Esophagus muscularis mucosa (tissue), 4 donors: ENCODE data around the gene RPL10A. TPM values are rescaled to one million over a fixed set of nuclear protein-coding genes. Genes with fewer than 3 reads are reported as not detected.

Source experiments
- DNase-seq: peaks from one replicate; pipeline ENCODE4 v3.0.0-alpha.2; 2017; ENCODE audit errors: extremely low spot score
- H3K27ac ChIP-seq, 4 donors: fragments of 200-600 bp; sonication (generic); replicated peaks in 1 of 4; 1 replicate in 3 of 4; 2 replicates in 1 of 4; pipeline ENCODE4 v1.5.1; 2016 to 2019; ENCODE audit warnings: mild to moderate bottlenecking in 1 of 4
- H3K27me3 ChIP-seq, 4 donors: fragments of 200-600 bp; sonication (generic); one replicate each; pipeline versions ENCODE4 v1.5.1 to v1.6.0; 2016 to 2019
- H3K36me3 ChIP-seq, 4 donors: fragments of 200-600 bp; sonication (generic); one replicate each; pipeline ENCODE4 v1.5.1; 2016 to 2019
- H3K4me1 ChIP-seq, 4 donors: fragments of 200-600 bp; sonication (generic); one replicate each; pipeline ENCODE4 v1.5.1; 2016 to 2019
- H3K4me3 ChIP-seq, 4 donors: fragments of 200-600 bp; sonication (generic); 1 replicate in 2 of 4; 2 replicates in 2 of 4; pipeline ENCODE4 v1.5.1; 2016 to 2019; ENCODE audit warnings: mild to moderate bottlenecking in 4 of 4, moderate library complexity in 1 of 4
- H3K9me3 ChIP-seq, 4 donors: fragments of 200-600 bp; sonication (generic); 1 replicate in 3 of 4; 2 replicates in 1 of 4; pipeline ENCODE4 v1.5.1; 2016 to 2019
- EP300 ChIP-seq: sonication (generic); formaldehyde crosslinking; IDR thresholded peaks from one replicate; pipeline ENCODE4 v1.6.1; 2017; ENCODE audit warnings: antibody characterized with exemption
- POLR2A ChIP-seq: fragments of 450-650 bp; IDR thresholded peaks from one replicate; pipeline ENCODE4 v1.6.1; 2017; ENCODE audit warnings: antibody characterized with exemption, moderate library complexity, mild to moderate bottlenecking, low read depth
- POLR2AphosphoS5 ChIP-seq, 2 donors: sonication (generic); formaldehyde crosslinking; IDR thresholded peaks; one replicate each; pipeline ENCODE4 v1.6.1; 2017; ENCODE audit warnings: antibody characterized with exemption in 2 of 2
- WGBS: methylation state at CpG from one replicate; pipeline ENCODE4 v1.1.5; 2018; 5-methylcytosine and 5-hydroxymethylcytosine counted together
- intact Hi-C: fragments of 100-400 bp; cut with DNase I; formaldehyde crosslinking; loops from one replicate; pipeline ENCODE4 v1.15.1; 2023
- total RNA-seq, 4 donors: library from RNA; depleted of rRNA; stranded (reverse); fragments of >200 nt; gene quantifications; one replicate each; pipeline versions ENCODE4 v1.1.0 to v1.2.1, GENCODE V29; 2016
- TF ChIP-seq, protein P1 (sequence below), 3 experiments: fragments of 200-600 bp in 2 of 3; fragments of 450-650 bp in 1 of 3; sonication (generic) in 2 of 3; IDR thresholded peaks; one replicate each; pipeline ENCODE4 v1.5.1; 2017 to 2019; ENCODE audit warnings: antibody characterized with exemption in 3 of 3, mild to moderate bottlenecking in 2 of 3, moderate library complexity in 1 of 3

The RPL10A gene
- total RNA-seq, 4 donors from 2014 or later = 1,484 to 1,840 (median 1,566) TPM

DNA sequence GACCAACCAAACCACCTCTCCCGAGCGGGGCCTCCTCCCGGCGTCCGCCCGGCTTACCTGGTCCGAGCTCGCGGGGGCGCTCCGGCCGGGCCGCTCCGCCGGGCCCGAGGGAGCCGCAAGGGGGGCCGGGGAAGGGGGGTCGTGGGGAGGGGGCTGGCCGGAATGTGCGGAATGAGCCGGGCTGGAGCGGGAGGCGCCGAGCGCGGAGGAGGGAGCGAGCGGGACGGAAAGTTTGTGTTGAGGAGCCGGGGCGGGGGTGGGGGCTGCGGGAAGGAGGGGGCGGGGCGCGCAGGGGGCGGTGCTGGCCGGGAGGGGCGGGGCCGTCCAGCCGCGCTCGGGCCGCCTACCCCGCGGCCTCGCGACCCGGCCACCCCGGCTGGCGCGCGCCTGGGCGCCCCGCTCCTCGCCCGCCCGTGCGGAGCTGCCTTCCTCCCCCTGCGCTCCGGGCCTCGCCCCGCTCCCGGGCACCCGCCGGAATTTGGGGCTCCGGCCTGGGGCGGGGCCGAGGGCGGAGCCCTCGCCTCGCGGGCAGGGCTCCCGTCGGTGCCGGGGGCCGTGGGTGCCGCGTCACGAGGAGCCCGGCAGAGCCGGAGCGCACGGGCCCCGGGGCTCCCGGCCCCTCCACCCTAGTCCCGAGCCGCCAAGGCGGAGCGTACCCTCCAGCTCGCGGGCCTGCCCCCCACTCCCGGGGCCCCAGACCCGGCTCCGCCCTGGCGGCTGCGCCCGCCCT, 28.8 kb downstream of the RPL10A start, which contains the start of gene TEAD3:
TSS of gene TEAD3 (minus strand) at position 239 of the 730 bp plus-strand sequence.
- no peak for DNase-seq
- intact Hi-C loops = no loop called here
- peak within 1 kb of the TSS; percentile 84 to 99 (median 88) for H3K4me3 ChIP-seq
- H3K27ac ChIP-seq = peak within 1 kb of the TSS; percentile 97 to 100 (median 99)
- no peaks in the 10 kb centered on the region for H3K27me3 ChIP-seq
- H3K4me1 ChIP-seq = peaks cover 51 to 60% (median 57%) of the 10 kb centered on the region in 4 donors
- 0% methylated on average over 13 of the region's 98 CpGs for WGBS
- H3K9me3 ChIP-seq = no peaks in the 10 kb centered on the region
- no peaks in the 10 kb centered on the region for H3K36me3 ChIP-seq
- TF ChIP-seq EP300 (no peak), POLR2AphosphoS5 (IDR thresholded peaks at IDR 0.05) (peak; percentile 2 to 31), POLR2A (peak; percentile 55)
- TF ChIP-seq, protein P1, sequence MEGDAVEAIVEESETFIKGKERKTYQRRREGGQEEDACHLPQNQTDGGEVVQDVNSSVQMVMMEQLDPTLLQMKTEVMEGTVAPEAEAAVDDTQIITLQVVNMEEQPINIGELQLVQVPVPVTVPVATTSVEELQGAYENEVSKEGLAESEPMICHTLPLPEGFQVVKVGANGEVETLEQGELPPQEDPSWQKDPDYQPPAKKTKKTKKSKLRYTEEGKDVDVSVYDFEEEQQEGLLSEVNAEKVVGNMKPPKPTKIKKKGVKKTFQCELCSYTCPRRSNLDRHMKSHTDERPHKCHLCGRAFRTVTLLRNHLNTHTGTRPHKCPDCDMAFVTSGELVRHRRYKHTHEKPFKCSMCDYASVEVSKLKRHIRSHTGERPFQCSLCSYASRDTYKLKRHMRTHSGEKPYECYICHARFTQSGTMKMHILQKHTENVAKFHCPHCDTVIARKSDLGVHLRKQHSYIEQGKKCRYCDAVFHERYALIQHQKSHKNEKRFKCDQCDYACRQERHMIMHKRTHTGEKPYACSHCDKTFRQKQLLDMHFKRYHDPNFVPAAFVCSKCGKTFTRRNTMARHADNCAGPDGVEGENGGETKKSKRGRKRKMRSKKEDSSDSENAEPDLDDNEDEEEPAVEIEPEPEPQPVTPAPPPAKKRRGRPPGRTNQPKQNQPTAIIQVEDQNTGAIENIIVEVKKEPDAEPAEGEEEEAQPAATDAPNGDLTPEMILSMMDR (IDR thresholded peaks at IDR 0.05) = peak in 1 of 3 experiments; percentile 10

GRCh38 chr6:35497571-35498421, 29.6 kb downstream of the RPL10A start:
- H3K27me3 ChIP-seq = peaks cover 0 to 7% (median 0%) of the 10 kb centered on the region in 4 donors

GRCh38 chr6:35498422-35499067, 30.3 kb downstream of the RPL10A start:
- WGBS = 65% methylated on average over 5 of the region's 14 CpGs

More at GRCh38 chr6:35497571-35498421, 29.6 kb downstream of the RPL10A start:
- WGBS = 1% methylated on average over 52 of the region's 77 CpGs
- Histone ChIP-seq H3K4me3 (peak overlapping the region; percentile 84 to 99 (median 88)), H3K36me3 (no peaks in the 10 kb centered on the region), H3K27ac (peak overlapping the region; percentile 97 to 100 (median 99)), H3K9me3 (no peaks in the 10 kb centered on the region), H3K4me1 (peaks cover 43 to 52% (median 49%) of the 10 kb centered on the region in 4 donors)
- DNase-seq = no peak
- TF ChIP-seq, protein P1 (IDR thresholded peaks at IDR 0.05) = peak; percentile 4 to 29 (median 22)
- TF ChIP-seq EP300 (no peak), POLR2A (no peak), POLR2AphosphoS5 (IDR thresholded peaks at IDR 0.05) (peak; percentile 64 to 69)
- intact Hi-C loops = no loop called here

GRCh38 chr6:35499372-35499771, 31.2 kb downstream of the RPL10A start:
- intact Hi-C loops = no loop called here
- DNase-seq = no peak
- Histone ChIP-seq H3K27me3 (peaks cover 0 to 23% (median 3%) of the 10 kb centered on the region in 4 donors), H3K9me3 (no peaks in the 10 kb centered on the region), H3K4me3 (no peak overlapping the region), H3K4me1 (peaks cover 28 to 36% (median 33%) of the 10 kb centered on the region in 4 donors), H3K27ac (no peak overlapping the region), H3K36me3 (no peaks in the 10 kb centered on the region)
- TF ChIP-seq POLR2AphosphoS5 (IDR thresholded peaks at IDR 0.05) (no peak), POLR2A (no peak)
- 91% methylated on average over 4 of the region's 4 CpGs for WGBS

More at GRCh38 chr6:35498422-35499067, 30.3 kb downstream of the RPL10A start:
- Histone ChIP-seq H3K27ac (peak overlapping the region; percentile 97 to 100 (median 99)), H3K9me3 (no peaks in the 10 kb centered on the region), H3K4me1 (peaks cover 36 to 44% (median 41%) of the 10 kb centered on the region in 4 donors), H3K36me3 (no peaks in the 10 kb centered on the region), H3K4me3 (peak overlapping the region; percentile 84 to 99 (median 88)), H3K27me3 (peaks cover 0 to 14% (median 2%) of the 10 kb centered on the region in 4 donors)
- intact Hi-C loops = no loop called here
- TF ChIP-seq POLR2A (no peak), POLR2AphosphoS5 (IDR thresholded peaks at IDR 0.05) (no peak), EP300 (no peak)
- TF ChIP-seq, protein P1 (IDR thresholded peaks at IDR 0.05) = no peak
- DNase-seq = no peak
